Adipocyte (in vitro differentiated cells): ENCODE data around the gene MEIS1.

Experiments used
- DNase-seq: peaks from one replicate; pipeline ENCODE4 v3.0.0-alpha.2; 2015; ENCODE audit warnings: low read depth
- H3K27me3 ChIP-seq: replicated peaks from 2 replicates; pipeline ENCODE4 v1.7.0; 2013; ENCODE audit warnings: mild to moderate bottlenecking, low read length, moderate library complexity; ENCODE audit not compliant: control insufficient read depth, insufficient read depth
- H3K36me3 ChIP-seq: 2 replicates; pipeline ENCODE4 v1.7.0; 2013; ENCODE audit warnings: low read length, mild to moderate bottlenecking, moderate library complexity; ENCODE audit not compliant: control insufficient read depth, insufficient read depth, severe bottlenecking
- H3K4me1 ChIP-seq: 2 replicates; pipeline ENCODE4 v1.7.0; 2013; ENCODE audit warnings: mild to moderate bottlenecking, low read length, moderate library complexity; ENCODE audit not compliant: control insufficient read depth, insufficient read depth
- H3K4me3 ChIP-seq: 2 replicates; pipeline ENCODE4 v1.7.0; 2013; ENCODE audit warnings: mild to moderate bottlenecking, low read length, moderate library complexity
- H3K9ac ChIP-seq: 2 replicates; pipeline ENCODE4 v1.7.0; 2013; ENCODE audit warnings: mild to moderate bottlenecking, low read length, moderate library complexity
- H3K9me3 ChIP-seq: 2 replicates; pipeline ENCODE4 v1.7.0; 2013; ENCODE audit warnings: mild to moderate bottlenecking, low read length, moderate library complexity; ENCODE audit not compliant: control insufficient read depth

The MEIS1 gene

DNA sequence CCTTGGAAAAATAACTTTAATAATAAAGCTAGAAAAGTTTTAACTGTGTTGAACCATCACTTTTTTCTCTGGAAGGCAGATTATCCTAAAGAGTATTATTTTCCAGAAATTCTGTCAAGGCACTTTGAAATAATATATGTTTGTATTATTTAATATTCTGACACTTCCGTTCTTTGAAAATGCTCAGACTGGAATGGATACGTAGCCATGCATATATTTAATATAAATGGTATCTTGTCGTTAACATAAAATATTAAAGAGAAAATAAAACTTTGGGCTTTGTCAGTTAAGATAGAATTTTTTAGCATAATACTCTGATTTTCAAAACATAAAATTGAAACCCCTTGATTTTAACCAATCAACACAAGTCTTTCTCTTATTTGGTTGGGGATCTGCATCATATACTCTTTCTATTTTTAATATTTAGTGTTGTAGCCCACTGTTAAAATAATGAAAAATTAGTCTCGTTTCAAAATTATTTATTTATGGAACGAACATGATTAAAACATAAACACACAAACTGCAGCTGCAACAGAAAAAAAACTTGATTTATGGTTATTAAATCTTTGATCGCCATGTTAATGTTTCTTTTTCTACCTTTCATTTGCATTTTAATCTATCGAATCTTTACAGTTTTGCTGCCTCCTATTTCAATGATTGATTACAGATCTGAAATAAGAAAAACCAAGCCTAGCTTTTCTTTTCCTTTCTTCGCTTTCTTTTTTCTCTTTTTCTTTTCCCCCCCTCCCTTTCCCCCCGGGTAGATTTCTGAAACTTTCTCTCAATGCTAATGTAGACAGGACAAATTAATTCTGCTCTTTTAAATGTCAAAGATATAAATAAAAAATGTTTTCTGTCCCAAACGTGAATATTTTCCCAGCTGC is 145.5 kb downstream of the MEIS1 start:
- peaks cover 25% of the 10 kb centered on the region for H3K4me1 ChIP-seq
- no peaks in the 10 kb centered on the region for H3K9me3 ChIP-seq
- no peaks in the 10 kb centered on the region for H3K36me3 ChIP-seq
- H3K27me3 ChIP-seq, result peaks cover 9% of the 10 kb centered on the region
- H3K4me3 ChIP-seq, result peak overlapping the region; percentile 82
- peak overlapping the region; percentile 71 for H3K9ac ChIP-seq
- DNase-seq, result no peak

DNA sequence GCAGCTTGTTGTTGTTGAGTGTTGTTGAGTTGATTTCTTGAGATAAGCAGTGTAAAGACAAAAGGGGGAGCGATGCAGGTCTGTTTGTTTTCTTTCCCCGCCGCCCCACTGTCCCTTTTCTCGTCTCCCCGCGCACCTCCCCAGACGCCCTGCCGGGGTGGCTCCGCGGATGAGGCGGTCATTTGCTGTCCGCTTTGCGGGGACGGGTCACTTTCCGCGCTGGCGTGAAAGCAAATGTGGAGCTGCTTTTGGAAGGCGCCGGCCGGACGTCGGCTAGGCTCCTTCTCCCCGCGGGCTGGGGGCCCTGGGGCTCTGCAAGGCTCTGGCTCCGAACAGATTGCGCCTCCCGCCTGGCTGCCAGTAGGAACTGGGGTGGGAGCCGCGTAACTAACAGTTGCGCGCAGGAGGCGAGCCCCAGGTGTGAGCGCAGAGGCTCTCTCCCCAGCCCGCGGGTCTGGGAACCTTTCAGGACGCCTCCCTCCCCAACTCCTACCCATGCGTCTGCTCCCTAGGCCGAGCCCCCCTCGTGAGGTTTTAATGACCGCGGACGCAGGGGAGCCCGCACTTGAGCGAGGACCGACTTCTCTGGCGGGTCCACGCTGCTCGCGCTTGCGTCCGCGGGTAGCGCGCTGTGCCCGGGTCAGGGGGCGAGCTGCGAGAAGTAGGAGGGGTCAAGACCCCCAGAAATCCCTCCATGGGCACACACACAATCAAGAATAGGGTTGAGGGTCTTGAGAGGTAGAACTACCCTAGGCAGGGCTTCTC is 146.6 kb downstream of the MEIS1 start:
- Histone ChIP-seq H3K27me3 (peaks cover 9% of the 10 kb centered on the region), H3K4me1 (peaks cover 22% of the 10 kb centered on the region)
- DNase-seq, result peak; percentile 15

DNA sequence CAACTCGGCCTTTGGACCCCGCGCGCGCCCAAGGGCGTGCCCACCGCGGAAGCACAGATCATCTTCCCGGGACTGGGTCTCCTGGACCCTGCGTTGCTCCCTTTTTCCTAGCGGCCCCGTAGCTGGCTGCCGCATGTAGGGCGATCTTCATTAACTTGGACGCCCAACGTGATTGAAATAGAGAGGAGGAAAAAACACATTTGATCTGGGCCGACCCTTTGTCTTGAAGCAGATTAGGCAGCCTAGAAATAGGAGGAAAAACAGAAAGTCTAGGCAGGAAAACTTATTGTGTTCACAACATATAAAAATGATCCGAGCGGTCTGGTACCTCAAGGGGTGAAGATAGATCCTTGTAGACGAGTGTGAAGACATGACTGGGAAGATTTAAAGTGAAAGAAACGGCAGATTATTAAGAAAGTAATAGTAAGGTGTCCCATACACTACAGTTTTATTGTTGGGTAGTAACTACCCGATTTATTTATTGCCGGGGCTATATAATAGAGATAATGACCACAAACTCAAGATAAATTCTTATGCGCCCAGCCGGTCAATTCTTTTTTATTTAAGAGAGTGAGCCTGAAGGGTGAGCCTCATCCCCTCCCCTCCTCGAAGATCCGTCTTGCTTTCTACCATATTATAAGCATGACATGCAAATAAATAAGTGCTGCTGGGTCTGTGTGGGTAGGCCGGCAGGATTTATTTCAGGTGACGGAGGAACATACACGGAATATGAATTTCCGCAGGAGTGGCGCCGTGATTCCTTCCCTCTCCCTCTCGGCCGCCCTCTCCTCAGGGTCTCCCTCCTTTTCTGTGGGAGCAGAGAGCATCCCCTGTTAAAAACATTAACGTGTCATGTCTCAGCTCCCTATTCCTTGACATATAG is 147.4 kb downstream of the MEIS1 start:
- Histone ChIP-seq H3K27me3 (peaks cover 9% of the 10 kb centered on the region), H3K4me1 (peaks cover 15% of the 10 kb centered on the region), H3K4me3 (peak overlapping the region; percentile 82), H3K9me3 (no peaks in the 10 kb centered on the region), H3K9ac (peak overlapping the region; percentile 71), H3K36me3 (no peaks in the 10 kb centered on the region)
- DNase-seq, result no peak

More for the DNA sequence above, 146.6 kb downstream of the MEIS1 start:
- Histone ChIP-seq H3K9ac (peak overlapping the region; percentile 71), H3K36me3 (no peaks in the 10 kb centered on the region), H3K9me3 (no peaks in the 10 kb centered on the region), H3K4me3 (peak overlapping the region; percentile 82)

DNA sequence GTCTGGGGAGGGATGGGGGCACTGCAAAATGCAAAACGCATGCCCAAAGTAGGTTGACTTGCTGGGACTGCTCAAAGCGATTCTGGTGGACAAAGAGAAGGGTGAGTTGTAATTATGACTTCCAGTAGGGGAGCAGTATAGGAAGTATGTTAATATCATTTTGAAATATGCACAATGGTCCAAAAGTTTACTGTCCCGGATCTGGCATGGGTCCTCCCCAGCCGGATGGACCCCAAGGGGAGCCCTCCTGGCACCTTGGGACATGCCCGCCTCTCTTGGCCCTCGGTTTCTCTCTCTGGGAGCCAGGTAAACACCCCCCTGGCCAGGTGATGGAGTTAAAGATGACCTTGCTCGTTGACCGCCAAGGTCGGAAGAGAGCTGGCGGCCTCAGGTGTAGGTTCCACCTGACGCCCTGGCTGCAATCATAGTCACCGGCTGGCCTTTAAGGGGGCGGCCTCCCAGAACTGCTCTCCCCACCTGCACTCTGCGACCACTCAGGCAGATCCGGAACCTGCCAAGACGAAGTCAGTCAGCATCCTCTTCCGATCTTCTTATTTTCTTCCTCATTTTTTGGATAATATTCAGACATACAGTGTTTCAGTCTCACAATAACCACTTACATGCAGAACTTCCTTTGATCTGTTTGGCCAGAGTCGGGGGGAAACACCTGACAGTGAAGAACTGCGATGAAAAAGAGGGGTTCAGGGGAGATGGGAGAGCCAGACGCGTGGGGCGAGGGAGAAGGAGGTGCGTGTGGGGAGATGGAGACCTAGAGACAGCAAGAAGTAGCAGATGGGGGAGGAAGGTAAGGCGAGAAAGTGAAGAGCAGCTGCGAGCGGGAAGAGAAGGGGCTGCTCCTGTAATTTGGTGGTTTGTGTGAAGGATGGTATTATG is 148.3 kb downstream of the MEIS1 start:
- H3K27me3 ChIP-seq, result peaks cover 9% of the 10 kb centered on the region
- H3K9me3 ChIP-seq, result no peaks in the 10 kb centered on the region
- H3K4me1 ChIP-seq, result peaks cover 10% of the 10 kb centered on the region
- peak overlapping the region; percentile 11 for H3K4me3 ChIP-seq
- H3K36me3 ChIP-seq, result no peaks in the 10 kb centered on the region
- DNase-seq, result no peak
- no peak overlapping the region for H3K9ac ChIP-seq

DNA sequence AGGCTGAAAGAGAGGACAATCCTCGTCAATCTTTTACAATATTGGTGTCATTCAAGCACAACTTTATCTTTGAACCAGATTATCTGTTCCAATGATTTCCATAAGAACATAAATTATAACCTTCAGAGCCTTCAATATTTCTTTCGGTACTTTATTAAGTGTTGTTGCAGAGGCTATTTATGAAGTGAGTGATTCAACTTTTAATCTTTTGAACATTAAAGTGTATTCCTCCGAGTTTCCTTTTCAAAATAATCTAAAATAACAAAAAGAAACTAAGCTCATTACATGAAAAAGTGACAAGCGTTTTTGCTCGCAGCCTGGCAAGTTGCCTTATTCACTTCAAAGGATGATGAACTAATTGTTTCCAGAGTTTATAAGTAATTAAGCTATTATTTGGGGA is 149.0 kb downstream of the MEIS1 start:
- H3K4me3 ChIP-seq, result no peak overlapping the region
- DNase-seq, result no peak
- peaks cover 8% of the 10 kb centered on the region for H3K4me1 ChIP-seq
- H3K9me3 ChIP-seq, result no peaks in the 10 kb centered on the region
- no peak overlapping the region for H3K9ac ChIP-seq
- H3K36me3 ChIP-seq, result no peaks in the 10 kb centered on the region
- H3K27me3 ChIP-seq, result peaks cover 9% of the 10 kb centered on the region

DNA sequence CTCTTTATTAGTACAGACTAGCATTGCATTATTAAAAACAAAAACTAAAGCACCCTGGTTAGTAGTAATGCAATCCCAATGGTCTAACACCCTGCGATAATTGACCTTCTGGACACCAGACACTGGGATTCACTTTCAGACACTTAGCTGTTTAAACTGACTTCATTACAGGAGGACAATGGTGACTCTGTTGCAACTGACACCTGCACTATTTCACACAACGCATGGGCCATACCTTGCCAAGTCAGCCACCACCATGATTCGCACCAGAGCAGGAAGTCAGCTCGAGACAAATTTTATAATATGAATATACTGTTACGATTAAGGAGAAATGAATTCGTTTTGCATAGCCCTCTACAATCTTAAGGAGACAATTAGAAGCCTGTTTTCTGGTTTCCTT is 150.7 kb downstream of the MEIS1 start:
- Histone ChIP-seq H3K4me1 (peaks cover 8% of the 10 kb centered on the region), H3K4me3 (no peak overlapping the region), H3K9me3 (no peaks in the 10 kb centered on the region), H3K9ac (no peak overlapping the region), H3K27me3 (peaks cover 6% of the 10 kb centered on the region), H3K36me3 (no peaks in the 10 kb centered on the region)
- DNase-seq, result no peak

DNA sequence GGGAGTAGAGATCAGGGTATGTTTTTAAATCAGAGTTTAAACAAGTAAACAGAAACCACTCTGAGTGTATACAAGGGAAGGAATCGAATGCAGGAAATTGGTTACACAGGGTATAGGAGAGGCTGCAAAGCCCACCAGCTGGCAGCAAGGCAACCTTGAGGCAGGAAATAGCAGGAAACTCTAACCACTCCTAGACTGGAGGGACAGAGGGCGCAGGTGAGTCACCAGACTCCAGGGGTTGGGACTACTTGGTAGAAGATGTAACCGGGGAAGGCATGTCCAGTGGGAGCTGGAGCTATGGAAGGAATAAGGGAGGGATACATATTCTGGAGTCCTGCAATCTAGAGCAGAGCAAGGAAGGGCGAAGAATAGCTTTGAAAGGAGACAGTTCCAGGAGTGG is 152.3 kb downstream of the MEIS1 start:
- Histone ChIP-seq H3K27me3 (no peaks in the 10 kb centered on the region), H3K9me3 (no peaks in the 10 kb centered on the region), H3K4me3 (no peak overlapping the region), H3K9ac (no peak overlapping the region), H3K36me3 (no peaks in the 10 kb centered on the region), H3K4me1 (no peaks in the 10 kb centered on the region)
- peak; percentile 6 for DNase-seq

DNA sequence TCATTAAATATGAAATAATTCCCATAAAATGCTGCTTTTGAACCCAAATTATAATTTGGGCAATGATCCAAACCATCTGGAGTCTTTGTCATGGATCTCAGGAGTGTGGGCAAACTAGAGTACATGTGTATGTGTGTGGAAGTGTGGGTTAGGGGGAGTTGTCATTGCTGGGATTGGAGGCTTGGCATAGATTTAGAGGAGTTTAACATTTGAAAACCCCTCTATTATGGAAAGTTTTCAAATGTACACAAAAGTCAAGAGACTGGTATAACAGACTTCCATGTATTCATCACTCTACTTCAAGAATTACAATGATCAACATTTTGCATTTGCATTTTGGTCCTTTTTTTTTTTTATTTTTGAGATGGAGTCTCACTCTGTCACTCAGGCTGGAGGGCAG is 159.1 kb downstream of the MEIS1 start:
- H3K36me3 ChIP-seq, result no peaks in the 10 kb centered on the region
- DNase-seq, result no peak
- H3K27me3 ChIP-seq, result no peaks in the 10 kb centered on the region
- H3K9ac ChIP-seq, result no peak overlapping the region
- H3K4me3 ChIP-seq, result no peak overlapping the region
- no peaks in the 10 kb centered on the region for H3K4me1 ChIP-seq
- peaks cover 3% of the 10 kb centered on the region for H3K9me3 ChIP-seq

DNA sequence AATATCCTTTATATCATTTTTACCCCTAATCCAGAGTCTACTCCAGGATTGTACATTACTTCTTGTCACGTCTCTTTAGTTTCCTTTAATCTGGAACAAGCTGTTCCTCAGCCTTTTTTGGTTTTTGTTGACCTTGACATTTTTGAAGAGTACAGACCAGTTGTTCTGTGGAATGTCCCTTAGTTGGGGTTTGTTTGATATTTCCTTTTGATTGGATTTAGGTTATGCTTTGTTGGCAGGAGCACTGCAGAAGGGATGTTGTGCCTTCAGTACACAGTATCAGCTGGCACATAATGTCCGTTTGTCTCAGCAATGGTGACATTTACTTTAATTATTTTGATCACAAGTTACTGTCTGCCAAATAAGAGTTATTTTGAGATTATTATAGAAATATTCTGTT is 160.6 kb downstream of the MEIS1 start:
- no peak overlapping the region for H3K9ac ChIP-seq
- H3K9me3 ChIP-seq, result peaks cover 6% of the 10 kb centered on the region
- DNase-seq, result no peak
- H3K4me1 ChIP-seq, result no peaks in the 10 kb centered on the region
- no peak overlapping the region for H3K4me3 ChIP-seq
- H3K36me3 ChIP-seq, result no peaks in the 10 kb centered on the region
- no peaks in the 10 kb centered on the region for H3K27me3 ChIP-seq

DNA sequence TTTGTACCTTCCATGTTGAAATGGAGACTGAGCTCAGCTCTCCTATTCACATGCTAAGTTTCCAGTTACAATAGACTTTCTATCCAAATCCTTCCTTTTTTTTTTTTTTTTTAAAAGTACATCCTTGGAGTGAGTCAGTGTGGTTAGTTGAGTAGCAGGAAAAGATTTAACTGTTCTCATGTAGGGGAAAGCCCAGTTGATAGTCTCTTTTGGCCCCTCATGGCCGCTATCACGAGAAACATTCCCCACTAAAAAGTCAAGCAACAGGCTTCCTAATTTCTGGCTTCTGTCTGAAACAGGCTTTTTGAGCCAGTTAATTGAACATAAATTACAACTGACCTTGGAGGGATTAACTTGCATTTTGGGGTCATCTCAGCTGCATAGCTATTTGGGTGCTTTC is 161.3 kb downstream of the MEIS1 start:
- DNase-seq, result peak; percentile 52

More for the DNA sequence above, 161.3 kb downstream of the MEIS1 start:
- H3K36me3 ChIP-seq, result no peaks in the 10 kb centered on the region
- no peaks in the 10 kb centered on the region for H3K4me1 ChIP-seq
- no peak overlapping the region for H3K4me3 ChIP-seq
- H3K9ac ChIP-seq, result no peak overlapping the region
- H3K9me3 ChIP-seq, result peaks cover 6% of the 10 kb centered on the region
- H3K27me3 ChIP-seq, result no peaks in the 10 kb centered on the region
